HG02623 (cell line): Measurements from ENCODE around the gene SELPLG.
"Not testable (repeated sequence)": the region's sequence is repeated elsewhere in the genome, so short reads cannot be mapped to it uniquely, and the experiment has no call there.

ENCODE experiments used
- ATAC-seq: cut with Tn5 transposase; IDR thresholded peaks from one replicate; pipeline ENCODE4 v1.9.1; 2021; ENCODE audit warnings: moderate library complexity; ENCODE audit not compliant: unreplicated experiment

SELPLG gene

GRCh38 chr12:108638997-108639822 lies 5.5 kb upstream of the SELPLG start:
- no peak for ATAC-seq

- ATAC-seq = no peak
Measured at GRCh38 chr12:108638141-108638827, 4.6 kb upstream of the SELPLG start.

GRCh38 chr12:108637222-108637971 lies 3.7 kb upstream of the SELPLG start:
- no peak for ATAC-seq

GRCh38 chr12:108635997-108636808 lies 2.5 kb upstream of the SELPLG start:
- ATAC-seq = no peak

GRCh38 chr12:108635201-108635996 lies 1.7 kb upstream of the SELPLG start:
- peak; percentile 50 for ATAC-seq

GRCh38 chr12:108634341-108634751 lies 652 bp upstream of the SELPLG start:
- ATAC-seq = no peak

- no peak for ATAC-seq
Measured at GRCh38 chr12:108633081-108633533, 587 bp downstream of the SELPLG start.

GRCh38 chr12:108631261-108631660 lies 2.4 kb downstream of the SELPLG start:
- not testable (repeated sequence) for ATAC-seq

- no peak for ATAC-seq
Measured at GRCh38 chr12:108630481-108631207, 3.0 kb downstream of the SELPLG start.

GRCh38 chr12:108629824-108630476 lies 3.7 kb downstream of the SELPLG start:
- ATAC-seq = no peak

- no peak for ATAC-seq
Measured at GRCh38 chr12:108629151-108629550, 4.5 kb downstream of the SELPLG start.

GRCh38 chr12:108627134-108627920 lies 6.4 kb downstream of the SELPLG start:
- ATAC-seq = no peak

- no peak for ATAC-seq
Measured at GRCh38 chr12:108625228-108625627, 8.5 kb downstream of the SELPLG start.

- no peak for ATAC-seq
Measured at GRCh38 chr12:108623577-108623976, 10.1 kb downstream of the SELPLG start.

GRCh38 chr12:108622921-108623514 lies 10.7 kb downstream of the SELPLG start:
- ATAC-seq = no peak

GRCh38 chr12:108622421-108622820 lies 11.3 kb downstream of the SELPLG start:
- ATAC-seq = no peak

GRCh38 chr12:108621161-108621560 lies 12.5 kb downstream of the SELPLG start:
- no peak for ATAC-seq
